GM19324 (cell line): ENCODE data around the gene TRA2B.
"Not testable (repeated sequence)": the region's sequence is repeated elsewhere in the genome, so short reads cannot be mapped to it uniquely, and the experiment has no call there.

Experiments
- ATAC-seq: cut with Tn5 transposase; IDR thresholded peaks from one replicate; pipeline ENCODE4 v1.9.1; 2021; ENCODE audit warnings: mild to moderate bottlenecking, moderate library complexity; ENCODE audit not compliant: unreplicated experiment, low FRiP score

The TRA2B gene

GRCh38 chr3:185929192-185930151, 8.3 kb downstream of the TRA2B start:
- ATAC-seq = no peak

- ATAC-seq = no peak
Measured at GRCh38 chr3:185928496-185928895, 9.3 kb downstream of the TRA2B start.

- ATAC-seq = no peak
Measured at GRCh38 chr3:185927501-185928200, 10.2 kb downstream of the TRA2B start.

DNA sequence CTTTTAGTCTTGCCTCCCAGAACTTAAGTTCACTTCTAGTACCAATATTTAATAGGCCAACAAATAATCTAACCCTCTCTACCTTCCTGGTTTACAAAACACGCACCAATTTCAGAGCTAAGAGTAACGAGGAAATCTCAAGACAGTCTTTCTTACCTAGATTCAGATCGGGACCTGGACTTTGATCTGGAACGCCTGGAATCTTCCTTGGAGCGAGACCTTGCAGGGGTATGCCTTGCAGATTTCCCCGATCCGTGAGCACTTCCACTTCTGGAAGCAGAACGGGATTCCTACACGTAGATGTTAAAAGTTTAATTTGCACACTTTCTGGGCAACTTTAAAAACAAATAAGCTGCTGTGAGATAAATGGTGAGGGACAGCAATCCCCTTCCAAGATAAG, 11.4 kb downstream of the TRA2B start:
- no peak for ATAC-seq

DNA sequence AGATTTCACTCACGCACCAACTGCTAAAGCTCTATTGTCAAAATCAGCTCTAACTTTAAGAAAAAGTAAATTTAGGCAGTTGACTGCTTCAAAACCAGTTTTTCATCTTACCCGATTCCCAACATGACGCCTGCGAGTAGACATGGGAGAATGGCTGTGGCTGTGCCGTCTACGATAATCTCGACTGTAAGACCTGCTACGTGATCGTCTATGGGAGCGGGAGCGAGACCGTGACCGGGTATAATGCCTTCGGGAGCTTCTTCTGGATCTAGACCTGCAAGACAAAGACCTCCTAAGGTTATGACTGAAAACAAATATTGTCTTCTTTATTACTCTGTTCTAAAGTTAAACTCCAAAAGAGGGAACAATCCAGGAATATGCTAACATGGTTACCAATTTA, 12.5 kb downstream of the TRA2B start:
- no peak for ATAC-seq

DNA sequence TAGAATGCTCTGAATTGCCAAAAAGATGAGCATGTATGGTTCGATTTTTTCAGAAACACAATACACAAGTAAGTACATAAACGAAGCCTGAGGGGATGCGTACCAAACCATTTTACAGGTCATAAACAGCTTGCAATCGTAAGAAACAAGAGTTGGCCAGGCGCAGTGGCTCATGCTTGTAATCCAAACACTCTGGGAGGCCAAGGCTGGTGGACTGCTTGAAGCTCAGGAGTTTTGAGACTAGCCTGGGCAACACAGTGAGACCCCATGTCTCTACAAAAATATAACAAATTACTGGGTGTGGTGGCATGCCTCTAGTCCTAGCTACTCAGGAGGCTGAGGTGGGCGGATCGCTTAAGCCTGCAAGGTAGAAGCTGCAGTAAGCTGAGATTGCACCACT, 13.4 kb downstream of the TRA2B start:
- no peak for ATAC-seq

- ATAC-seq = no peak
Measured at GRCh38 chr3:185920184-185920583, 17.6 kb downstream of the TRA2B start.

GRCh38 chr3:185916042-185916833, 21.6 kb downstream of the TRA2B start:
- ATAC-seq = no peak

DNA sequence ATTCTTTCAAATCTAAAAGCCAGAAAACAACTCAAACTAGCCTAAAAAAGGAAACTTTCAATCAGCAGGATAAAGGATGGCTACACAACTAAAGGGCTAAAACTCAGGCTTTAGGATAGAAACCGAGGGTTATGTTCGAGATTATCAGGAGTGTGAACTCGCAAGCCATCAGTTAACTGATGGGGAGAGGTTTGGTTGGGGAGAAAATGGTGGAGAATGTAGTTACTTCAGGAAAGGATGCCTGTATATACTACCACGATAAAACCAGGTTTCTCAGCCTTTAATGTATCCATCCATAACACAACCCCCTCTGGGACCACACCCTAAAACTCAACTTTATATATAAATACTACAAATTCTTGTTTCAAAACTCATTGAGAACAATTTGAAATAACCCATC, 22.2 kb downstream of the TRA2B start:
- ATAC-seq = no peak

- no peak for ATAC-seq
Measured at GRCh38 chr3:185914911-185915629, 22.7 kb downstream of the TRA2B start.

GRCh38 chr3:185912929-185913901, 24.6 kb downstream of the TRA2B start:
- no peak for ATAC-seq

DNA sequence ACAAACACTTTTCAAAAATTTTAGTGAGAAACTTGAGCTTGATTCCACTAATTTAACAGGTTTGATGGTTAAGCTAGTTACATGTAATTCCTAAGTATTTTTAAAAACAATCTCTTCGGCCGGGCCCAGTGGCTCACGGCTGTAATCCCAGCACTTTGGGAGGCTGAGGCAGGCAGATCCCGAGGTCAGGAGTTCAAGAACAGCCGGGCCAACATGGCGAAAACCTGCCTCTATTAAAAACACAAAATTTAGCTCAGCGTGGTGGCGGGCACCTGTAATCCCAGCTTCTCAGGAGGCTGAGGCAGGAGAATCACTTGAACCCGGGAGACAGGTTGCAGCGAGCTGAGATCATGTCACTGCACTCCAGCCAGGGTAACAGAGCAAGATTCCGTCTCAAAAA, 25.3 kb downstream of the TRA2B start:
- ATAC-seq = no peak

GRCh38 chr3:185911076-185911448, 26.8 kb downstream of the TRA2B start:
- not testable (repeated sequence) for ATAC-seq

DNA sequence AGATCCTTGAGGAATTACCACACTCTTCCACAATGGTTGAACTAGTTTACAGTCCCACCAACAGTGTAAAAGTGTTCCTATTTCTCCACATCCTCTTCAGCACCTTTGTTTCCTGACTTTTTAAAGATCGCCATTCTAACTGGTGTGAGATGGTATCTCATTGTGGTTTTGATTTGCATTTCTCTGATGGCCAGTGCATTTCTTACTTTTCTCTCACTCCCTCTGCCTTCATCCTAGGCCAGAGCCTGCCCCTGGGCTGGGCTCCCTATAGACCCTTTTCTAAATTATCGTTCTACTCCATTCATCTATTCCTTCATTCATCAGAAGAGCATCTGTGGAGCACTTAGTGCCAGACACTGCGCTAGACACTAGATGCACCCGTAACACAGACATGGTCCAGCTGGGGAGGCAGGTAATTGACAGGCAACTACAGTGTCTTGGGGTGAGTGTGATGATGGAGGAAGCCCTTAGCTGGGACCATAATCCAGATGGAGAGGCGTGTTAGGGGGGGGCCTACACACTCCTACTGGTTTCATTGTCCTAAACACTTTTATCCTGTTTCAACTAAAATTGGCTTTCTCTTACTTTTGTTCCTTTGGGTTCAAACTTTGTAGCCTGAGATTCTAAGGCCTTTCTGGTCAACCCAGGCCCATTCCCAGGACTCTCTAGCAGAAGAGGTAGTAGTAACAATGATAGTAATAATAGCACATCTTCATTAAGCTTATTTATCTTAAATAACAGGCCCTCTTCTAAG, 27.3 kb downstream of the TRA2B start:
- not testable (repeated sequence) for ATAC-seq

DNA sequence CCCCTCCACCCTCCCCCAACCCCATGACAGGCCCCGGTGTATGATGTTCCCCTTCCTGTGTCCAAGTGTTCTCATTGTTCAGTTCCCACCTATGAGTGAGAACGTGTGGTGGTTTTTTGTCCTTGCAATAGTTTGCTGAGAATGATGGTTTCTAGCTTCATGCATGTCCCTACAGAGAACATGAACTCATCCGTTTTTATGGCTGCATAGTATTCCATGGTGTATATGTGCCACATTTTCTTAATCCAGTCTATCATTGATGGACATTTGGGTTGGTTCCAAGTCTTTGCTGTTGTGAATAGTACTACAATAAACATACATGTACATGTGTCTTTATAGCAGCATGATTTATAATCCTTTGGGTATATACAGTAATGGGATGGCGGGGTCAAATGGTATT, 27.9 kb downstream of the TRA2B start:
- not testable (repeated sequence) for ATAC-seq

GRCh38 chr3:185900228-185900627, 37.6 kb downstream of the TRA2B start:
- ATAC-seq = no peak

DNA sequence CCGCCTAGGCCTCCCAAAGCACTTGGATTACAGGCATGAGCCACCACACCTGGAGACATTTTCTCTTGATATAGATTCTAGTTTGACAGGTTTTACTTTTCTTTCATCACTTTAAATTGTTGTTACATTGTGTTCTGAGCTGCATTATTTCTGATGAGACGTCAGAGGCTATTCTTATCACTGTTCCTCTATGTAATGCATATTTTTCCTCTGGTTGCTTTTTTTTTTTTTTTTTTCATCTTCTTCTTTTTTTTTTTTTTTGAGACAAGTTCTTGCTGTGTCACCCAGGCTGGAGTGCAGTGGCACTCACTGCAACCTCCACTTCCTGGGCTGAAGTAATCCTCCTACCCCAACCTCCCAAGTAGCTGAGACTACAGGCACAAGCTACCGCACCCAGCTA, 41.2 kb downstream of the TRA2B start:
- ATAC-seq = no peak

GRCh38 chr3:185887066-185887465, 50.7 kb downstream of the TRA2B start:
- no peak for ATAC-seq
